K562 (cell line): ENCODE results near the gene FAM136A. TPM values are rescaled to one million over a fixed set of nuclear protein-coding genes. Genes with fewer than 3 reads are reported as not detected.

Source experiments
- ATF7 ChIP-seq: fragments of 450-650 bp; IDR thresholded peaks from 2 replicates; pipeline ENCODE4 v1.7.1; 2014; ENCODE audit warnings: mild to moderate bottlenecking, moderate library complexity
- CGGBP1 ChIP-seq: fragments of 250-450 bp; sonication (Bioruptor Pico); IDR thresholded peaks from 2 replicates; pipeline ENCODE4 v1.9.0; 2021; ENCODE audit warnings: mild to moderate bottlenecking
- FOSL1 ChIP-seq: fragments of 200-800 bp; sonication (Bioruptor generic); conservative IDR thresholded peaks from 2 replicates; pipeline ENCODE4 v1.6.1; 2016; ENCODE audit warnings: missing genetic modification characterization, missing compliant biosample characterization
- FOXM1 ChIP-seq, 2 experiments: fragments of 450-650 bp in 1 of 2; sonication (generic) in 1 of 2; formaldehyde crosslinking in 1 of 2; IDR thresholded peaks; 2 replicates each; pipeline versions ENCODE4 v1.6.1 to v1.9.0; 2017 to 2022; ENCODE audit warnings: low read depth in 2 of 2, mild to moderate bottlenecking in 2 of 2, missing genetic modification reagents in 1 of 2, moderate library complexity in 1 of 2
- GABPA ChIP-seq: fragments of 200-800 bp; sonication (Bioruptor generic); conservative IDR thresholded peaks from 2 replicates; pipeline ENCODE4 v1.6.1; 2016; ENCODE audit warnings: low read depth, missing genetic modification characterization, missing compliant biosample characterization
- HES1 ChIP-seq: fragments of 450-650 bp; IDR thresholded peaks from 2 replicates; pipeline ENCODE4 v1.6.1; 2016; ENCODE audit warnings: low read depth, mild to moderate bottlenecking, moderate library complexity
- HEY1 ChIP-seq: fragments of 250-450 bp; sonication (Bioruptor Pico); IDR thresholded peaks from 2 replicates; pipeline ENCODE4 v1.5.0; 2020; ENCODE audit warnings: mild to moderate bottlenecking, moderate library complexity, borderline replicate concordance
- LCOR ChIP-seq: sonication (generic); formaldehyde crosslinking; IDR thresholded peaks from 2 replicates; pipeline ENCODE4 v1.8.0; 2022; ENCODE audit warnings: mild to moderate bottlenecking, missing genetic modification reagents
- MLLT1 ChIP-seq, 2 experiments: fragments of 450-650 bp; IDR thresholded peaks; 2 replicates each; pipeline ENCODE4 v1.6.1; 2016
- NFATC3 ChIP-seq: fragments of 450-650 bp; IDR thresholded peaks from 2 replicates; pipeline ENCODE4 v1.6.1; 2017; ENCODE audit warnings: mild to moderate bottlenecking
- PBX2 ChIP-seq, 2 experiments: IDR thresholded peaks in 1 of 2; conservative IDR thresholded peaks in 1 of 2; 2 replicates each; pipeline ENCODE4 v1.6.1; 2016; ENCODE audit warnings: low read depth in 2 of 2, mild to moderate bottlenecking in 1 of 2, missing compliant biosample characterization in 1 of 2, missing genetic modification characterization in 1 of 2, moderate library complexity in 1 of 2
- PTTG1 ChIP-seq: fragments of 450-650 bp; IDR thresholded peaks from 2 replicates; pipeline ENCODE4 v1.6.1; 2016; ENCODE audit warnings: low read depth, mild to moderate bottlenecking, missing genetic modification characterization, missing compliant biosample characterization
- RFX5 ChIP-seq: IDR thresholded peaks from 2 replicates; pipeline ENCODE4 v1.6.1; 2011; ENCODE audit warnings: low read depth, mild to moderate bottlenecking, improper control_type of control experiment, low read length
- RREB1 ChIP-seq: fragments of 250-450 bp; sonication (Bioruptor Pico); IDR thresholded peaks from 2 replicates; pipeline ENCODE4 v1.4.0; 2020
- SAFB2 ChIP-seq: fragments of 200-400 bp; formaldehyde crosslinking; IDR thresholded peaks from 2 replicates; pipeline ENCODE4 v1.6.1; 2018; ENCODE audit warnings: borderline replicate concordance, low read length, low read depth, moderate library complexity; ENCODE audit not compliant: severe bottlenecking
- SUPT5H ChIP-seq: fragments of 450-650 bp; IDR thresholded peaks from 2 replicates; pipeline ENCODE4 v1.6.1; 2016
- polyA plus RNA-seq, 8 experiments: library from polyadenylated mRNA; depleted of rRNA in 4 of 8; stranded (reverse) in 5 of 8; unstranded in 3 of 8; fragments of >200 nt; fragmentation: Nextera tagmentation in 2 of 8; fragmentation: Illumina TruSeq in 1 of 8; extraction: Ambion mirVana in 2 of 8; extraction: Trizol in 1 of 8; gene quantifications; 2 replicates each; pipeline versions ENCODE4 v1.2.1 to v1.2.3, GENCODE V29; 2011 to 2014; ENCODE audit warnings: inconsistent platforms in 1 of 8, missing spikeins in 1 of 8
- total RNA-seq, 7 experiments: library from RNA; depleted of rRNA in 6 of 7; stranded (reverse); fragments of >200 nt in 6 of 7; fragmentation: Illumina TruSeq in 2 of 7; extraction: Trizol in 2 of 7; gene quantifications; 2 replicates each; pipeline versions ENCODE4 v1.2.1 to v1.2.3, GENCODE V29; 2011 to 2021; ENCODE audit warnings: low replicate concordance in 1 of 7

FAM136A gene
- total and polyA plus RNA-seq, 9 of the 15 experiments (the other 6 are each of a cell fraction or from before 2014, with no cell fraction given), result 89.0 to 151 (median 104) TPM

GRCh38 chr2:70248181-70248847, 53.6 kb downstream of the FAM136A start, which contains the start of gene TIA1 (continued):
- TF ChIP-seq CGGBP1 (CRISPR knock-in tag) (no peak), ATF7 (no peak), LCOR (no peak), RREB1 (CRISPR knock-in tag) (no peak), SAFB2 (no peak), FOXM1 (IDR thresholded peaks at IDR 0.05; ENCODE audit: low read depth) (no peak), FOXM1 (CRISPR knock-in tag; IDR thresholded peaks at IDR 0.05; ENCODE audit: low read depth) (no peak), SUPT5H (peak; percentile 95), PBX2 (CRISPR knock-in tag; IDR thresholded peaks at IDR 0.05; ENCODE audit: low read depth) (no peak), PBX2 (tag; conservative IDR thresholded peaks at IDR 0.05; ENCODE audit: low read depth) (no peak), HES1 (no peak), MLLT1 (IDR thresholded peaks at IDR 0.05) (peak; percentile 22 to 41; a peak in 2 of 4 replicates), GABPA (tag) (no peak), RFX5 (no peak), PTTG1 (tag) (no peak), NFATC3 (0 out of 2 replicates have a peak, but pooled peaks have one; percentile 3), HEY1 (no peak), FOSL1 (tag) (peak; percentile 37; the same call in 1 of the 2 replicates)
